GM12891 (cell line): ENCODE measurements around the gene ECHDC3.

Experiments used
- DNase-seq: peaks from one replicate; pipeline ENCODE4 v3.0.0; 2011; ENCODE audit warnings: low spot score; ENCODE audit not compliant: insufficient read length
- FAIRE-seq: peaks from 2 replicates; lab custom pipeline; 2011; peaks lifted over from hg19 to GRCh38; lab: Jason Lieb, UNC
- PAX5 ChIP-seq: IDR thresholded peaks from 2 replicates; pipeline ENCODE4 v1.6.1; 2011; ENCODE audit warnings: low read length, moderate library complexity, mild to moderate bottlenecking; ENCODE audit not compliant: insufficient read depth, severe bottlenecking
- POLR2A ChIP-seq: IDR thresholded peaks from 2 replicates; pipeline ENCODE4 v1.6.1; 2011; ENCODE audit warnings: low read depth, low read length, control low read depth
- POLR2AphosphoS5 ChIP-seq: IDR thresholded peaks from 2 replicates; pipeline ENCODE4 v1.6.1; 2011; ENCODE audit warnings: low read depth, low read length, control low read depth
- POU2F2 ChIP-seq: IDR thresholded peaks from 2 replicates; pipeline ENCODE4 v1.6.1; 2011; ENCODE audit warnings: low read depth, mild to moderate bottlenecking, control low read depth, low read length, moderate library complexity
- SPI1 ChIP-seq: IDR thresholded peaks from 2 replicates; pipeline ENCODE4 v1.6.1; 2011; ENCODE audit warnings: low read depth, low read length, control low read depth
- TAF1 ChIP-seq: IDR thresholded peaks from 2 replicates; pipeline ENCODE4 v1.6.1; 2011; ENCODE audit warnings: low read depth, low read length, control low read depth

The ECHDC3 gene

GRCh38 chr10:11748866-11749265, 6.7 kb downstream of the ECHDC3 start:
- peak; percentile 5 for FAIRE-seq
- TF ChIP-seq SPI1 (no peak), PAX5 (no peak), TAF1 (no peak), POLR2A (no peak), POU2F2 (no peak), POLR2AphosphoS5 (no peak)

GRCh38 chr10:11750420-11750819, 8.2 kb downstream of the ECHDC3 start:
- FAIRE-seq (no peak), DNase-seq (no peak)
- TF ChIP-seq POU2F2 (no peak), TAF1 (no peak), POLR2A (no peak), SPI1 (no peak), POLR2AphosphoS5 (no peak), PAX5 (no peak)

More at GRCh38 chr10:11748866-11749265, 6.7 kb downstream of the ECHDC3 start:
- DNase-seq: no peak

GRCh38 chr10:11754173-11754572, 12.0 kb downstream of the ECHDC3 start:
- DNase-seq (no peak), FAIRE-seq (no peak)
- TF ChIP-seq TAF1: no peak

GRCh38 chr10:11754620-11755019, 12.4 kb downstream of the ECHDC3 start:
- FAIRE-seq (no peak), DNase-seq (no peak)
- TF ChIP-seq POLR2AphosphoS5 (no peak), PAX5 (no peak), SPI1 (no peak), POLR2A (no peak), POU2F2 (no peak), TAF1 (no peak)

- no peak for FAIRE-seq
- no peak for DNase-seq
These were observed 13.5 kb downstream of the ECHDC3 start for GRCh38 chr10:11755512-11756263.

GRCh38 chr10:11756766-11757315, 14.7 kb downstream of the ECHDC3 start:
- TF ChIP-seq PAX5: no peak
- TF ChIP-seq POLR2AphosphoS5: no peak
- no peak for TF ChIP-seq POLR2A
- TF ChIP-seq SPI1: no peak
- TF ChIP-seq POU2F2: no peak
- no peak for TF ChIP-seq TAF1
- no peak for FAIRE-seq

More at GRCh38 chr10:11755512-11756263, 13.5 kb downstream of the ECHDC3 start:
- TF ChIP-seq SPI1: no peak
- TF ChIP-seq POLR2A: no peak
- no peak for TF ChIP-seq PAX5
- no peak for TF ChIP-seq POU2F2
- TF ChIP-seq POLR2AphosphoS5: no peak
- TF ChIP-seq TAF1: no peak

GRCh38 chr10:11757454-11757820, 15.3 kb downstream of the ECHDC3 start:
- FAIRE-seq (no peak), DNase-seq (no peak)
- TF ChIP-seq POLR2AphosphoS5 (no peak), TAF1 (no peak), PAX5 (no peak), POLR2A (no peak), POU2F2 (no peak), SPI1 (no peak)

More at GRCh38 chr10:11756766-11757315, 14.7 kb downstream of the ECHDC3 start:
- DNase-seq: no peak

GRCh38 chr10:11757821-11758463, 15.8 kb downstream of the ECHDC3 start:
- no peak for TF ChIP-seq POLR2A
- TF ChIP-seq TAF1: no peak
- 0 out of 2 replicates have a peak, but pooled peaks have one; percentile 36 for TF ChIP-seq SPI1
- no peak for TF ChIP-seq PAX5
- peak; percentile 27; the same call in 1 of the 2 replicates for TF ChIP-seq POU2F2
- no peak for TF ChIP-seq POLR2AphosphoS5
- FAIRE-seq (peak; percentile 97), DNase-seq (peak; percentile 80)

GRCh38 chr10:11758527-11759236, 16.5 kb downstream of the ECHDC3 start:
- no peak for TF ChIP-seq PAX5
- TF ChIP-seq SPI1: no peak
- TF ChIP-seq POLR2A: no peak
- TF ChIP-seq TAF1: no peak
- no peak for TF ChIP-seq POLR2AphosphoS5
- no peak for TF ChIP-seq POU2F2
- FAIRE-seq: no peak
- no peak for DNase-seq
